Neural cell (in vitro differentiated cells): ENCODE data around the gene REEP6. TPM values are rescaled to one million over a fixed set of nuclear protein-coding genes. Genes with fewer than 3 reads are reported as not detected.
A peak's percentile ranks its signal among the peaks of the same experiment; 100 is the strongest.

Experiments
- H2AFZ ChIP-seq: fragments of 200-600, 300-800 bp; sonication (generic), shearing (Covaris generic); 2 replicates; pipeline ENCODE4 v1.6.0; 2014; ENCODE audit warnings: low read depth, mild to moderate bottlenecking, antibody characterized with exemption, low read length, moderate library complexity
- H3F3A ChIP-seq: fragments of 200-600 bp; shearing (Covaris generic); 2 replicates; pipeline ENCODE4 v1.6.1; 2016; ENCODE audit warnings: mild to moderate bottlenecking, moderate library complexity, mixed read lengths, antibody characterized with exemption, low read length; ENCODE audit not compliant: insufficient read depth, poor library complexity, severe bottlenecking
- H3K27ac ChIP-seq: fragments of 200-600, 300-800 bp; sonication (generic), shearing (Covaris generic); 2 replicates; pipeline ENCODE4 v1.5.1; 2014; ENCODE audit warnings: mild to moderate bottlenecking, low read length, moderate library complexity
- H3K27me3 ChIP-seq: fragments of 300-800, 200-600 bp; sonication (generic), shearing (Covaris generic); 2 replicates; pipeline ENCODE4 v1.6.0; 2014; ENCODE audit warnings: mild to moderate bottlenecking, low read depth, low read length, moderate library complexity; ENCODE audit not compliant: insufficient read depth
- H3K36me3 ChIP-seq: fragments of 300-800, 200-600 bp; sonication (generic), shearing (Covaris generic); 2 replicates; pipeline ENCODE4 v1.5.1; 2014; ENCODE audit warnings: mild to moderate bottlenecking, antibody characterized with exemption, low read length, moderate library complexity; ENCODE audit not compliant: insufficient read depth
- H3K4me2 ChIP-seq: fragments of 300-800, 200-600 bp; sonication (generic), shearing (Covaris generic); 2 replicates; pipeline ENCODE4 v1.6.0; 2014; ENCODE audit warnings: mild to moderate bottlenecking, low read length
- H3K4me3 ChIP-seq: fragments of 300-800, 200-600 bp; sonication (generic), shearing (Covaris generic); 2 replicates; pipeline ENCODE4 v1.5.1; 2014; ENCODE audit warnings: mild to moderate bottlenecking, low read length, moderate library complexity
- H3K79me2 ChIP-seq: fragments of 200-600 bp; shearing (Covaris generic); replicated peaks from 2 replicates; pipeline ENCODE4 v1.6.0; 2014; ENCODE audit warnings: mild to moderate bottlenecking, low read length, moderate library complexity; ENCODE audit not compliant: insufficient read depth
- H3K9ac ChIP-seq: fragments of 300-800, 200-600 bp; sonication (generic), shearing (Covaris generic); 2 replicates; pipeline ENCODE4 v1.6.1; 2016; ENCODE audit warnings: mild to moderate bottlenecking, low read length, mixed read lengths
- H3K9me2 ChIP-seq: fragments of 200-600 bp; shearing (Covaris generic); 2 replicates; pipeline ENCODE4 v1.6.1; 2016; ENCODE audit warnings: mild to moderate bottlenecking, low read length, mixed read lengths; ENCODE audit not compliant: insufficient read depth
- H3K9me3 ChIP-seq: fragments of 200-600, 300-800 bp; sonication (generic), shearing (Covaris generic); 2 replicates; pipeline ENCODE4 v1.6.1; 2016; ENCODE audit warnings: mild to moderate bottlenecking, mixed run types, low read length, moderate library complexity, mixed read lengths
- H4K20me1 ChIP-seq: fragments of 200-600 bp; shearing (Covaris generic); 2 replicates; pipeline ENCODE4 v1.6.1; 2016; ENCODE audit warnings: mild to moderate bottlenecking, mixed run types; ENCODE audit not compliant: insufficient read depth
- EP300 ChIP-seq: fragments of 450-650 bp; conservative IDR thresholded peaks from 2 replicates; pipeline ENCODE4 v1.6.1; 2014; ENCODE audit warnings: antibody characterized with exemption, mild to moderate bottlenecking, moderate library complexity; ENCODE audit not compliant: poor library complexity, severe bottlenecking
- EZH2 ChIP-seq: fragments of 200-600, 300-800 bp; shearing (Covaris generic), sonication (generic); IDR thresholded peaks from 2 replicates; pipeline ENCODE4 v1.6.1; 2014; ENCODE audit warnings: antibody characterized with exemption, low read length, borderline replicate concordance, mild to moderate bottlenecking; ENCODE audit not compliant: insufficient read depth, poor library complexity, severe bottlenecking
- MXI1 ChIP-seq: fragments of 450-650 bp; conservative IDR thresholded peaks from 2 replicates; pipeline ENCODE4 v1.6.1; 2014; ENCODE audit warnings: antibody characterized with exemption, mild to moderate bottlenecking; ENCODE audit not compliant: poor library complexity, severe bottlenecking
- POLR2AphosphoS5 ChIP-seq: IDR thresholded peaks from 2 replicates; pipeline ENCODE4 v1.6.1; 2012
- RAD21 ChIP-seq: fragments of 450-650 bp; conservative IDR thresholded peaks from 2 replicates; pipeline ENCODE4 v1.6.1; 2014; ENCODE audit warnings: antibody characterized with exemption, mild to moderate bottlenecking, moderate library complexity
- SMC3 ChIP-seq: fragments of 450-650 bp; conservative IDR thresholded peaks from 2 replicates; pipeline ENCODE4 v1.6.1; 2014; ENCODE audit warnings: antibody characterized with exemption, mild to moderate bottlenecking, moderate library complexity; ENCODE audit not compliant: poor library complexity
- TAF1 ChIP-seq: IDR thresholded peaks from 2 replicates; pipeline ENCODE4 v1.6.1; 2012; ENCODE audit warnings: low read depth
- polyA minus RNA-seq: library from RNA; depleted of rRNA, polyadenylated mRNA; stranded (reverse); fragments of >200 nt; gene quantifications from 2 replicates; pipeline ENCODE4 v1.2.3, GENCODE V29; 2014
- polyA plus RNA-seq: library from polyadenylated mRNA; depleted of rRNA; stranded (reverse); fragments of >200 nt; gene quantifications from 2 replicates; pipeline ENCODE4 v1.2.3, GENCODE V29; 2014
- TF ChIP-seq, protein P1 (sequence below): fragments of 450-650 bp; IDR thresholded peaks from 2 replicates; pipeline ENCODE4 v1.5.1; 2014; ENCODE audit warnings: antibody characterized with exemption, mild to moderate bottlenecking, moderate library complexity; ENCODE audit not compliant: poor library complexity, severe bottlenecking
- TF ChIP-seq, protein P2 (sequence below): IDR thresholded peaks from 2 replicates; pipeline ENCODE4 v1.6.1; 2012; ENCODE audit warnings: borderline replicate concordance

REEP6 gene
- polyA plus RNA-seq (10.7 and 17.0 TPM in 2 replicates), polyA minus RNA-seq (6.6 and 8.5 TPM in 2 replicates)

DNA sequence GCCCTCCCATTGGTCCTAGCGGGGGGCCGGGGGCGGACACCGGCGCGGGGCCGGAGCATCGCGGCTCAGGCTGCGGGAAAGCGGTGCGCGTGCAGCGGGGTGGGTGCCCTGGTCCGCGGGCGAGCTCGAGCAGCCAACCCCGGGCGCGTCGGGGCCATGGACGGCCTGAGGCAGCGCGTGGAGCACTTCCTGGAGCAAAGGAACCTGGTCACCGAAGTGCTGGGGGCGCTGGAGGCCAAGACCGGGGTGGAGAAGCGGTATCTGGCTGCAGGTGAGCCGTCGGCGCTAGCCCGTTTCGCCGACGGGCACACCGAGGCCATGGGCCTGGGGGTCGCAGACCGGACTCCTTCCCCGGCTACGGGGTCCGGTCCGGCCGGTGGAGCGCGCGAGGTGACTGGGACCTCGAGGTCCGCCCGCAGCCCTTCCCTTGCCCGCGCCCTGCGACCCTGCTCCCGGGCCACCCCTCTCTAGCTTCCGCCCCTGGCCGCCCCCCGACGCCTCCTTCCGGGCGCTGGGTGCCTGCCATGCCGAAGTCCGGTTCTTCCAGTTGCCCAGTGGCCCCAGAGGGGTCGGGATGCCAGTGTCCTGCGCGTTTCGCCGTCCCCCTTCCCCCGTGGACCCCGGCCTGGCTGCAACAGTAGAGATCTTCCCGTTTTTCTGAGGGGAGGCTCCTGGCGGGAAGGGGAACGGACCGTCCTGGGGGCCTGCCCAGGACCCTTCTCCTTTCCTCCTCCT is at the start of gene REEP6:
Gene REEP6 (plus strand): TSS at position 68 of the 735 bp plus-strand sequence. CDS start 89 bp downstream, at position 157.
- Histone ChIP-seq H3K4me3 (peak within 1 kb of the TSS; percentile 78), H3K79me2 (no peaks in the 10 kb centered on the region), H3K36me3 (no peaks in the 10 kb centered on the region), H4K20me1 (no peaks in the 10 kb centered on the region), H3K27me3 (peaks cover 4% of the 10 kb centered on the region), H3K9me2 (no peaks in the 10 kb centered on the region), H2AFZ (peak within 1 kb of the TSS; percentile 42), H3F3A (no peaks in the 10 kb centered on the region), H3K9ac (peak within 1 kb of the TSS; percentile 77), H3K9me3 (no peaks in the 10 kb centered on the region), H3K4me2 (peak within 1 kb of the TSS; percentile 35), H3K27ac (peak within 1 kb of the TSS; percentile 80)
- no peak for TF ChIP-seq EZH2
- TF ChIP-seq, protein P1, sequence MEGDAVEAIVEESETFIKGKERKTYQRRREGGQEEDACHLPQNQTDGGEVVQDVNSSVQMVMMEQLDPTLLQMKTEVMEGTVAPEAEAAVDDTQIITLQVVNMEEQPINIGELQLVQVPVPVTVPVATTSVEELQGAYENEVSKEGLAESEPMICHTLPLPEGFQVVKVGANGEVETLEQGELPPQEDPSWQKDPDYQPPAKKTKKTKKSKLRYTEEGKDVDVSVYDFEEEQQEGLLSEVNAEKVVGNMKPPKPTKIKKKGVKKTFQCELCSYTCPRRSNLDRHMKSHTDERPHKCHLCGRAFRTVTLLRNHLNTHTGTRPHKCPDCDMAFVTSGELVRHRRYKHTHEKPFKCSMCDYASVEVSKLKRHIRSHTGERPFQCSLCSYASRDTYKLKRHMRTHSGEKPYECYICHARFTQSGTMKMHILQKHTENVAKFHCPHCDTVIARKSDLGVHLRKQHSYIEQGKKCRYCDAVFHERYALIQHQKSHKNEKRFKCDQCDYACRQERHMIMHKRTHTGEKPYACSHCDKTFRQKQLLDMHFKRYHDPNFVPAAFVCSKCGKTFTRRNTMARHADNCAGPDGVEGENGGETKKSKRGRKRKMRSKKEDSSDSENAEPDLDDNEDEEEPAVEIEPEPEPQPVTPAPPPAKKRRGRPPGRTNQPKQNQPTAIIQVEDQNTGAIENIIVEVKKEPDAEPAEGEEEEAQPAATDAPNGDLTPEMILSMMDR, result peak; percentile 31
- TF ChIP-seq EP300, result peak; percentile 26
- TF ChIP-seq RAD21, result peak; percentile 47
- TF ChIP-seq POLR2AphosphoS5, result peak; percentile 72
- peak; percentile 56 for TF ChIP-seq MXI1
- no peak for TF ChIP-seq TAF1
- TF ChIP-seq, protein P2, sequence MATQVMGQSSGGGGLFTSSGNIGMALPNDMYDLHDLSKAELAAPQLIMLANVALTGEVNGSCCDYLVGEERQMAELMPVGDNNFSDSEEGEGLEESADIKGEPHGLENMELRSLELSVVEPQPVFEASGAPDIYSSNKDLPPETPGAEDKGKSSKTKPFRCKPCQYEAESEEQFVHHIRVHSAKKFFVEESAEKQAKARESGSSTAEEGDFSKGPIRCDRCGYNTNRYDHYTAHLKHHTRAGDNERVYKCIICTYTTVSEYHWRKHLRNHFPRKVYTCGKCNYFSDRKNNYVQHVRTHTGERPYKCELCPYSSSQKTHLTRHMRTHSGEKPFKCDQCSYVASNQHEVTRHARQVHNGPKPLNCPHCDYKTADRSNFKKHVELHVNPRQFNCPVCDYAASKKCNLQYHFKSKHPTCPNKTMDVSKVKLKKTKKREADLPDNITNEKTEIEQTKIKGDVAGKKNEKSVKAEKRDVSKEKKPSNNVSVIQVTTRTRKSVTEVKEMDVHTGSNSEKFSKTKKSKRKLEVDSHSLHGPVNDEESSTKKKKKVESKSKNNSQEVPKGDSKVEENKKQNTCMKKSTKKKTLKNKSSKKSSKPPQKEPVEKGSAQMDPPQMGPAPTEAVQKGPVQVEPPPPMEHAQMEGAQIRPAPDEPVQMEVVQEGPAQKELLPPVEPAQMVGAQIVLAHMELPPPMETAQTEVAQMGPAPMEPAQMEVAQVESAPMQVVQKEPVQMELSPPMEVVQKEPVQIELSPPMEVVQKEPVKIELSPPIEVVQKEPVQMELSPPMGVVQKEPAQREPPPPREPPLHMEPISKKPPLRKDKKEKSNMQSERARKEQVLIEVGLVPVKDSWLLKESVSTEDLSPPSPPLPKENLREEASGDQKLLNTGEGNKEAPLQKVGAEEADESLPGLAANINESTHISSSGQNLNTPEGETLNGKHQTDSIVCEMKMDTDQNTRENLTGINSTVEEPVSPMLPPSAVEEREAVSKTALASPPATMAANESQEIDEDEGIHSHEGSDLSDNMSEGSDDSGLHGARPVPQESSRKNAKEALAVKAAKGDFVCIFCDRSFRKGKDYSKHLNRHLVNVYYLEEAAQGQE, result no peak
- peak; percentile 45 for TF ChIP-seq SMC3

DNA sequence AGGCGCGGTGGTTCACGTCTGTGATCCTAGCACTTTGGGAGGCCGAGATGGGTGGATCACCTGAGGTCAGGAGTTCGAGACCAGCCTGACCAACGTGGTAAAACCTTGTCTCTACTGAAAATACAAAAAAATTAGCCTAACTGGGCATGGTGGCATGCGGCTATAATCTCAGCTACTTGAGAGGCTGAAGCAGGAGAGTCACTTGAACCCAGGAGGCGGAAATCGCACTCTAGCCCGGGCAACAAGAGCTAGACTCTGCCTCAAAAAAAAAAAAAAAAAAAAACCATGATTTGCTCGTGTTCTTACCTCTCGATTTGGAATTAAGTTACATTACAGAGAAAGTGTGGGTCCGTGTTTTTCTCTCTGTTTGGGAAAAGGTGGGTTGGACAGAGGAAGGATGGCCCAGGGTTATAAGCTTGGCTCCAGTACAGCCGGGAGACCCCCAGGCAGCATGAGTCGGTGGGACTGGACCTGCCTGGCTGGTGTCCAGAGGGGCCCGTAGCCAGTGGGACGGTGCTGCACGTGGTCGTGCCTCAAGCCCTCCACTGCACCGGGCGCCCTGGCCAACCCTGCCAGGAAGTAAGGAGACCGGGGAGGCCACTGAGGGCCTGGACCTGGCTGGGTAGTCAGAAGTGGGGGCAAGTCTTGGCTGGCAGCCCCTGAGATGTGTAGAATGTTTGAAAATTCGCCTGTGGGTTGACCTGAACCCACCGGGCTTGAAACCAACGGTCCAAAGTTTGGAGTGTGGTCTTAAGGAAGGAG is 49.1 kb upstream of the REEP6 start:
- peaks cover 4% of the 10 kb centered on the region for H4K20me1 ChIP-seq
- H3K9me3 ChIP-seq, result no peaks in the 10 kb centered on the region

More for the DNA sequence above, 49.1 kb upstream of the REEP6 start:
- H3K36me3 ChIP-seq, result no peaks in the 10 kb centered on the region
- H3K4me2 ChIP-seq, result no peak overlapping the region
- no peaks in the 10 kb centered on the region for H3K27me3 ChIP-seq
- no peak overlapping the region for H3K27ac ChIP-seq
- no peaks in the 10 kb centered on the region for H3K9me2 ChIP-seq
- TF ChIP-seq, protein P1, result no peak
- no peak for TF ChIP-seq EZH2
- no peak for TF ChIP-seq RAD21
- H2AFZ ChIP-seq, result no peak overlapping the region
- H3K79me2 ChIP-seq, result peaks cover 18% of the 10 kb centered on the region
- no peak overlapping the region for H3K9ac ChIP-seq
- H3K4me3 ChIP-seq, result no peak overlapping the region
- H3F3A ChIP-seq, result peaks cover 8% of the 10 kb centered on the region
